Kidney (tissue), 14 donors: ENCODE measurements around the gene PNP. TPM values are rescaled to one million over a fixed set of nuclear protein-coding genes. Genes with fewer than 3 reads are reported as not detected.
"Not testable (repeated sequence)": the region's sequence is repeated elsewhere in the genome, so short reads cannot be mapped to it uniquely, and the experiment has no call there.

ENCODE experiments used
- DNase-seq, 5 donors: peaks; one replicate each; pipeline ENCODE4 v3.0.0-alpha.2; 2013 to 2020
- FAIRE-seq: peaks from 2 replicates; lab custom pipeline; 2012; peaks lifted over from hg19 to GRCh38; lab: Jason Lieb, UNC
- H3K27ac ChIP-seq, 2 donors: one replicate each; pipeline ENCODE4 v1.7.0; 2013; ENCODE audit warnings: low read depth in 2 of 2, low read length in 2 of 2, inconsistent platforms in 1 of 2
- H3K27me3 ChIP-seq: one replicate; pipeline ENCODE4 v1.7.1; 2013; ENCODE audit warnings: low read length, inconsistent platforms; ENCODE audit not compliant: control insufficient read depth, insufficient read depth
- H3K36me3 ChIP-seq, 3 donors: one replicate each; pipeline versions ENCODE4 v1.7.0 to v1.7.1; 2013; ENCODE audit warnings: low read length in 3 of 3, control low read depth in 1 of 3, inconsistent platforms in 1 of 3; ENCODE audit not compliant: insufficient read depth in 3 of 3, control insufficient read depth in 2 of 3
- H3K4me1 ChIP-seq, 3 donors: one replicate each; pipeline versions ENCODE4 v1.7.0 to v1.7.1; 2013; ENCODE audit warnings: low read length in 3 of 3, inconsistent platforms in 1 of 3, low read depth in 1 of 3; ENCODE audit not compliant: control insufficient read depth in 2 of 3, insufficient read depth in 2 of 3
- H3K4me3 ChIP-seq, 3 donors: one replicate each; pipeline versions ENCODE4 v1.7.0 to v1.8.1; 2013; ENCODE audit warnings: low read length in 3 of 3, control low read depth in 1 of 3, inconsistent platforms in 1 of 3
- H3K9ac ChIP-seq, 3 donors: one replicate each; pipeline versions ENCODE4 v1.7.0 to v1.7.1; 2013; ENCODE audit warnings: low read length in 3 of 3, control low read depth in 1 of 3, inconsistent platforms in 1 of 3
- H3K9me3 ChIP-seq, 3 donors: one replicate each; pipeline versions ENCODE4 v1.7.0 to v1.7.1; 2013; ENCODE audit warnings: low read length in 3 of 3, control low read depth in 1 of 3, inconsistent platforms in 1 of 3; ENCODE audit not compliant: control insufficient read depth in 2 of 3, insufficient read depth in 1 of 3
- intact Hi-C: fragments of 100-400 bp; cut with DNase I; formaldehyde crosslinking; loops from one replicate; pipeline ENCODE4 v1.11.1; 2022
- polyA plus RNA-seq: library from polyadenylated mRNA; stranded (reverse); fragments of 350-450 nt; fragmentation: Illumina TruSeq; extraction: RNeasy Lipid Tissue Mini Kit (QIAGEN cat#74804); gene quantifications from one replicate; pipeline ENCODE4 v1.2.3, GENCODE V29; 2014; ENCODE audit warnings: low read depth, low replicate concordance; ENCODE audit not compliant: insufficient read depth
- total RNA-seq: library from RNA; stranded (reverse); fragmentation: NEBNext Ultra II Directional; extraction: Animal tissue kit (Norgen Biotek cat#: 25700); gene quantifications from one replicate; pipeline ENCODE4 v1.2.1, GENCODE V29; 2021
- TF ChIP-seq, protein P1 (sequence below): IDR thresholded peaks from 3 replicates; pipeline ENCODE4 v1.5.1; 2012; ENCODE audit warnings: mild to moderate bottlenecking, moderate library complexity, borderline replicate concordance; ENCODE audit not compliant: insufficient read depth; ENCODE audit errors: extremely low read depth
- donor health status: control.
- donor health status: control.
- donor health status: control.
- donor health status: control.
- donor health status: control.
- donor health status: DM: yes; HTN: yes; CAD: no.
- donor health status: Normal renal cell carcinoma (clear cell type).

PNP gene
- total and polyA plus RNA-seq, 2 donors from 2014 or later: 80.7 to 183 TPM

DNA sequence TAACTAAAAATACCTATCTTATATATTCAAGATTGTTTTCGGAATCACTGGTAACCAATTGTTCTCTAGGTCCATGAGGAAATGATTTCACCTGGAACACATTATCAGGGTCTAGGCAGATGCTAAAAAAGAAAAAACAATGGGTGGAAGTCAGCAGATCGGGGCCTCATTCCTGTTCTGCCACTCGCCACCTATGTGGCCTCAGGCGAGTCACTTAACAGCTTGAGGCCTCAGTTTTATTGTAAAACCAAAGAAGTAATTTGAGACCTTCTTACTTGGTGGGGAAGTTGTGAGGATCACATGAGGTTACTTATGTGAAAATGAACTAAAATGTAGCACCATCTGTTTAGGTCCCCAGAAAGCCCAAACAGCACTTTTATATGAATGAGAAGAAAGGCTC lies 29.9 kb downstream of the PNP start:
- Histone ChIP-seq H3K4me1 (no peaks in the 10 kb centered on the region), H3K36me3 (no peaks in the 10 kb centered on the region), H3K9me3 (no peaks in the 10 kb centered on the region), H3K4me3 (no peak overlapping the region), H3K27me3 (no peaks in the 10 kb centered on the region), H3K27ac (no peak overlapping the region), H3K9ac (no peak overlapping the region)
- TF ChIP-seq, protein P1, sequence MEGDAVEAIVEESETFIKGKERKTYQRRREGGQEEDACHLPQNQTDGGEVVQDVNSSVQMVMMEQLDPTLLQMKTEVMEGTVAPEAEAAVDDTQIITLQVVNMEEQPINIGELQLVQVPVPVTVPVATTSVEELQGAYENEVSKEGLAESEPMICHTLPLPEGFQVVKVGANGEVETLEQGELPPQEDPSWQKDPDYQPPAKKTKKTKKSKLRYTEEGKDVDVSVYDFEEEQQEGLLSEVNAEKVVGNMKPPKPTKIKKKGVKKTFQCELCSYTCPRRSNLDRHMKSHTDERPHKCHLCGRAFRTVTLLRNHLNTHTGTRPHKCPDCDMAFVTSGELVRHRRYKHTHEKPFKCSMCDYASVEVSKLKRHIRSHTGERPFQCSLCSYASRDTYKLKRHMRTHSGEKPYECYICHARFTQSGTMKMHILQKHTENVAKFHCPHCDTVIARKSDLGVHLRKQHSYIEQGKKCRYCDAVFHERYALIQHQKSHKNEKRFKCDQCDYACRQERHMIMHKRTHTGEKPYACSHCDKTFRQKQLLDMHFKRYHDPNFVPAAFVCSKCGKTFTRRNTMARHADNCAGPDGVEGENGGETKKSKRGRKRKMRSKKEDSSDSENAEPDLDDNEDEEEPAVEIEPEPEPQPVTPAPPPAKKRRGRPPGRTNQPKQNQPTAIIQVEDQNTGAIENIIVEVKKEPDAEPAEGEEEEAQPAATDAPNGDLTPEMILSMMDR: no peak
- FAIRE-seq (no peak), DNase-seq (peak in 1 of 5 donors; percentile 11)
- intact Hi-C loops: no loop called here

GRCh38 chr14:20499881-20500280 lies 30.7 kb downstream of the PNP start:
- intact Hi-C loops: no loop called here
- no peak for FAIRE-seq
- Histone ChIP-seq H3K9me3 (no peaks in the 10 kb centered on the region), H3K27ac (no peak overlapping the region), H3K36me3 (no peaks in the 10 kb centered on the region), H3K27me3 (no peaks in the 10 kb centered on the region), H3K4me1 (no peaks in the 10 kb centered on the region), H3K9ac (no peak overlapping the region), H3K4me3 (no peak overlapping the region)
- TF ChIP-seq, protein P1: no peak
- DNase-seq: peak in 2 of 5 donors; percentile 26 to 45

- no peaks in the 10 kb centered on the region for H3K36me3 ChIP-seq
- H3K4me3 ChIP-seq: no peak overlapping the region
- DNase-seq (no peak), FAIRE-seq (no peak)
- intact Hi-C loops: no loop called here
- H3K27ac ChIP-seq: no peak overlapping the region
- H3K4me1 ChIP-seq: no peaks in the 10 kb centered on the region
- TF ChIP-seq, protein P1: no peak
- no peak overlapping the region for H3K9ac ChIP-seq
- H3K27me3 ChIP-seq: no peaks in the 10 kb centered on the region
- H3K9me3 ChIP-seq: no peaks in the 10 kb centered on the region
Observed at GRCh38 chr14:20501346-20501745, 32.1 kb downstream of the PNP start.

GRCh38 chr14:20503898-20504297 lies 34.7 kb downstream of the PNP start:
- TF ChIP-seq, protein P1: no peak
- Histone ChIP-seq H3K4me3 (no peak overlapping the region), H3K4me1 (no peaks in the 10 kb centered on the region), H3K36me3 (no peaks in the 10 kb centered on the region), H3K9ac (no peak overlapping the region), H3K27me3 (no peaks in the 10 kb centered on the region), H3K9me3 (no peaks in the 10 kb centered on the region), H3K27ac (no peak overlapping the region)
- intact Hi-C loops: no loop called here
- FAIRE-seq (no peak), DNase-seq (peak in 3 of 5 donors; percentile 19 to 56 (median 52))

GRCh38 chr14:20506276-20506675 lies 37.1 kb downstream of the PNP start:
- FAIRE-seq, H3K9me3 ChIP-seq, DNase-seq, H3K9ac ChIP-seq, H3K4me3 ChIP-seq, intact Hi-C loops, H3K36me3 ChIP-seq, H3K27me3 ChIP-seq, H3K4me1 ChIP-seq, H3K27ac ChIP-seq: not testable (repeated sequence)
